GM12878 (cell line): Measurements from ENCODE around the gene SEMA3G. TPM values are rescaled to one million over a fixed set of nuclear protein-coding genes. Genes with fewer than 3 reads are reported as not detected.

ENCODE experiments used
- ATAC-seq: fragments of 200-7000 bp; cut with Tn5 transposase; 3 replicates; pipeline ENCODE4 v1.9.1; 2020; ENCODE audit warnings: mild to moderate bottlenecking, moderate library complexity
- BruUV-seq: library from RNA; stranded (reverse); fragments of 400-500 nt; replicated peaks from 2 replicates; lab custom pipeline; 2021; lab: Mats Ljungman, UMichigan
- CTCF ChIA-PET: fragments of 300-600 bp; sonication (Branson Sonifier 250); formaldehyde crosslinking; extraction: SDS; loops from one replicate; lab custom pipeline; 2021; ENCODE audit warnings: inconsistent platforms; lab: Yijun Ruan, JAX
- POLR2A ChIA-PET: fragments of 350-600 bp; formaldehyde crosslinking; extraction: SDS; loops from one replicate; lab custom pipeline; 2021; ENCODE audit warnings: inconsistent platforms; lab: Charles Lee
- RAD21 ChIA-PET: fragments of 300-600 bp; sonication (Branson Sonifier 250); formaldehyde crosslinking; loops from one replicate; lab custom pipeline; 2023; ENCODE audit warnings: antibody characterized with exemption; ENCODE audit not compliant: unreplicated experiment; lab: Charles Lee
- SMC1A ChIA-PET: fragments of 300-600 bp; sonication (Branson Sonifier 250); formaldehyde crosslinking; loops from one replicate; lab custom pipeline; 2023; ENCODE audit not compliant: unreplicated experiment, uncharacterized antibody; lab: Charles Lee
- DNase-seq: peaks from one replicate; pipeline ENCODE4 v3.0.0-alpha.2; 2011; ENCODE audit warnings: low read depth, low spot score
- FAIRE-seq: peaks from 3 replicates; lab custom pipeline; 2011; peaks lifted over from hg19 to GRCh38; lab: Jason Lieb, UNC
- H2AFZ ChIP-seq: 2 replicates; pipeline ENCODE4 v1.6.0; 2011; ENCODE audit warnings: low read depth, low read length, control low read depth; ENCODE audit not compliant: control insufficient read depth
- H3K27ac ChIP-seq: 2 replicates; pipeline ENCODE4 v1.5.1; 2011; ENCODE audit warnings: control low read depth; ENCODE audit not compliant: control insufficient read depth, insufficient read depth
- H3K27me3 ChIP-seq, 2 experiments: replicated peaks in 1 of 2; 2 replicates each; pipeline versions ENCODE4 v1.6.0 to v1.6.1; 2011; ENCODE audit warnings: low read length in 1 of 2; ENCODE audit not compliant: control insufficient read depth in 2 of 2, insufficient read depth in 2 of 2
- H3K36me3 ChIP-seq, 2 experiments: 2 replicates each; pipeline ENCODE4 v1.5.1; 2011; ENCODE audit warnings: low read length in 1 of 2; ENCODE audit not compliant: control insufficient read depth in 2 of 2, insufficient read depth in 2 of 2
- H3K4me1 ChIP-seq: 2 replicates; pipeline ENCODE4 v1.6.1; 2011; ENCODE audit warnings: mild to moderate bottlenecking, low read length, moderate library complexity, mixed read lengths; ENCODE audit not compliant: control insufficient read depth, insufficient read depth
- H3K4me2 ChIP-seq: 2 replicates; pipeline ENCODE4 v1.6.0; 2011; ENCODE audit warnings: control low read depth; ENCODE audit not compliant: control insufficient read depth, insufficient read depth
- H3K4me3 ChIP-seq: fragments of 200-600 bp; sonication (generic); 2 replicates; pipeline ENCODE4 v1.5.1; 2016
- H3K79me2 ChIP-seq: 2 replicates; pipeline ENCODE4 v1.6.0; 2011; ENCODE audit warnings: low read length; ENCODE audit not compliant: control insufficient read depth, insufficient read depth
- H3K9ac ChIP-seq: 2 replicates; pipeline ENCODE4 v1.8.0; 2011; ENCODE audit warnings: low read length, control low read depth, mixed read lengths; ENCODE audit not compliant: control insufficient read depth, insufficient read depth
- H3K9me3 ChIP-seq: replicated peaks from 3 replicates; pipeline ENCODE4 v1.5.1; 2011; ENCODE audit warnings: mild to moderate bottlenecking, low read length; ENCODE audit not compliant: control insufficient read depth, insufficient read depth
- H4K20me1 ChIP-seq: 2 replicates; pipeline ENCODE4 v1.6.0; 2011; ENCODE audit not compliant: control insufficient read depth, insufficient read depth
- BMI1 ChIP-seq: fragments of 450-650 bp; IDR thresholded peaks from 2 replicates; pipeline ENCODE4 v1.6.1; 2016; ENCODE audit warnings: mild to moderate bottlenecking, moderate library complexity, borderline replicate concordance
- CEBPB ChIP-seq, 2 experiments: fragments of 150-350 bp in 1 of 2; IDR thresholded peaks; 2 replicates each; pipeline ENCODE4 v1.6.1; 2012 to 2014; ENCODE audit warnings: low read depth in 2 of 2, low read length in 2 of 2, borderline replicate concordance in 1 of 2, inconsistent platforms in 1 of 2
- CHD4 ChIP-seq: fragments of 200-600 bp; sonication (generic); IDR thresholded peaks from 2 replicates; pipeline ENCODE4 v1.6.1; 2016; ENCODE audit warnings: mild to moderate bottlenecking
- E4F1 ChIP-seq: fragments of 450-650 bp; IDR thresholded peaks from 2 replicates; pipeline ENCODE4 v1.6.1; 2018; ENCODE audit warnings: borderline replicate concordance, mild to moderate bottlenecking; ENCODE audit not compliant: partially characterized antibody
- EED ChIP-seq: sonication (generic); IDR thresholded peaks from 2 replicates; pipeline ENCODE4 v1.6.1; 2016; ENCODE audit warnings: antibody characterized with exemption, low read depth
- FOXK2 ChIP-seq: fragments of 450-650 bp; IDR thresholded peaks from 2 replicates; pipeline ENCODE4 v1.6.1; 2017; ENCODE audit warnings: mild to moderate bottlenecking, moderate library complexity
- MEF2A ChIP-seq: IDR thresholded peaks from 2 replicates; pipeline ENCODE4 v1.6.1; 2011; ENCODE audit warnings: low read depth, mild to moderate bottlenecking, low read length, moderate library complexity; ENCODE audit not compliant: insufficient read depth
- MLLT1 ChIP-seq: fragments of 450-650 bp; IDR thresholded peaks from 2 replicates; pipeline ENCODE4 v1.6.1; 2016; ENCODE audit warnings: mild to moderate bottlenecking
- NFIC ChIP-seq: IDR thresholded peaks from 2 replicates; pipeline ENCODE4 v1.6.1; 2012; ENCODE audit warnings: low read depth, mild to moderate bottlenecking, inconsistent platforms, low read length, moderate library complexity
- NFYB ChIP-seq: IDR thresholded peaks from 2 replicates; pipeline ENCODE4 v1.6.1; 2011; ENCODE audit warnings: low read depth, mild to moderate bottlenecking, low read length, improper control_type of control experiment, moderate library complexity; ENCODE audit not compliant: insufficient read depth
- NR2F1 ChIP-seq: fragments of 450-650 bp; conservative IDR thresholded peaks from 2 replicates; pipeline ENCODE4 v1.6.1; 2017; ENCODE audit warnings: mild to moderate bottlenecking
- POLR2AphosphoS2 ChIP-seq: IDR thresholded peaks from 2 replicates; pipeline ENCODE4 v1.6.1; 2011; ENCODE audit warnings: low read depth, mild to moderate bottlenecking, low read length, improper control_type of control experiment, moderate library complexity
- STAT1 ChIP-seq: fragments of 450-650 bp; conservative IDR thresholded peaks from 2 replicates; pipeline ENCODE4 v1.6.1; 2014; ENCODE audit warnings: antibody characterized with exemption, mild to moderate bottlenecking
- STAT3 ChIP-seq: IDR thresholded peaks from 2 replicates; pipeline ENCODE4 v1.6.1; 2011; ENCODE audit warnings: low read depth, low read length, improper control_type of control experiment
- YBX1 ChIP-seq: fragments of 450-650 bp; IDR thresholded peaks from 2 replicates; pipeline ENCODE4 v1.6.1; 2016; ENCODE audit warnings: antibody characterized with exemption
- ZBED1 ChIP-seq: IDR thresholded peaks from 2 replicates; pipeline ENCODE4 v1.6.1; 2016; ENCODE audit warnings: borderline replicate concordance
- ZSCAN29 ChIP-seq: fragments of 450-650 bp; IDR thresholded peaks from 2 replicates; pipeline ENCODE4 v1.6.1; 2017; ENCODE audit warnings: mild to moderate bottlenecking, moderate library complexity
- ZZZ3 ChIP-seq: IDR thresholded peaks from 2 replicates; pipeline ENCODE4 v1.6.1; 2011; ENCODE audit warnings: low read depth; ENCODE audit not compliant: control insufficient read depth, insufficient read length
- WGBS: methylation state at CpG from one replicate; pipeline ENCODE4 v1.1.6; 2016; ENCODE audit warnings: low lambda C conversion rate; ENCODE audit not compliant: insufficient replicate concordance, insufficient coverage; ENCODE audit errors: missing lambda C conversion rate; 5-methylcytosine and 5-hydroxymethylcytosine counted together
- in situ Hi-C: fragments of 300-500 bp; cut with MboI; formaldehyde crosslinking; loops from 9 replicates; pipeline ENCODE4 v1.14.3; 2018; ENCODE audit warnings: mixed read lengths
- intact Hi-C: fragments of 100-400 bp; cut with micrococcal nuclease; formaldehyde crosslinking; loops from one replicate; pipeline ENCODE4 v1.14.2; 2022; ENCODE audit not compliant: unreplicated experiment
- polyA plus RNA-seq, 11 experiments: library from polyadenylated mRNA; depleted of rRNA in 4 of 11; unstranded in 6 of 11; stranded (reverse) in 5 of 11; fragments of >200 nt; fragmentation: Nextera tagmentation in 4 of 11; fragmentation: Illumina TruSeq in 1 of 11; extraction: Ambion mirVana in 4 of 11; extraction: Trizol in 1 of 11; gene quantifications; 1 replicate in 1 of 11; 2 replicates in 10 of 11; pipeline versions ENCODE4 v1.2.1 to v1.2.3, GENCODE V29; 2011 to 2016; ENCODE audit warnings: inconsistent platforms in 2 of 11, missing spikeins in 2 of 11, low read depth in 1 of 11
- total RNA-seq, 4 experiments: library from RNA; depleted of rRNA in 3 of 4; stranded (reverse); fragments of >200 nt in 3 of 4; fragmentation: Illumina TruSeq in 1 of 4; extraction: Trizol in 1 of 4; gene quantifications; 2 replicates each; pipeline versions ENCODE4 v1.2.1 to v1.2.3, GENCODE V29; 2013 to 2021
- TF ChIP-seq, protein P1 (sequence below): IDR thresholded peaks from 2 replicates; pipeline ENCODE4 v1.6.1; 2012; ENCODE audit warnings: low read length, inconsistent platforms

Gene SEMA3G
- total and polyA plus RNA-seq, 10 of the 15 experiments (the other 5 are each of a cell fraction or from before 2014, with no cell fraction given), result 0.03 to 0.04 TPM; not detected in 8

- Histone ChIP-seq H3K27me3 (no peaks in the 10 kb centered on the region), H3K4me1 (peaks cover 36% of the 10 kb centered on the region), H3K9ac (no peak overlapping the region), H3K4me2 (peak overlapping the region; percentile 98), H2AFZ (no peak overlapping the region), H3K27ac (0 out of 2 replicates have a peak overlapping the region, but pooled peaks have one; percentile 20), H4K20me1 (no peaks in the 10 kb centered on the region), H3K9me3 (no peaks in the 10 kb centered on the region), H3K36me3 (peaks cover 0 to 17% of the 10 kb centered on the region in 2 experiments), H3K4me3 (no peak overlapping the region), H3K79me2 (peaks cover 26% of the 10 kb centered on the region)
- intact Hi-C loops (loop anchor here (5.0 to 10.0 kb wide), 2 partner anchors 79 to 227 kb away; partner anchors contain the start of genes GNL3, PBRM1 and UQCC5), in situ Hi-C loops (no loop called here)
- TF ChIP-seq ZZZ3 (no peak), EED (no peak), CHD4 (no peak), STAT1 (no peak), STAT3 (no peak), POLR2AphosphoS2 (no peak), NFYB (no peak), E4F1 (no peak), CEBPB (IDR thresholded peaks at IDR 0.05; ENCODE audit: borderline replicate concordance in 1 of 2, low read depth in 2 of 2, low read length in 2 of 2) (no peak), NFIC (no peak), MEF2A (no peak), BMI1 (no peak), MLLT1 (no peak), FOXK2 (no peak), YBX1 (no peak), ZSCAN29 (no peak), NR2F1 (no peak), ZBED1 (no peak)
- TF ChIP-seq, protein P1, sequence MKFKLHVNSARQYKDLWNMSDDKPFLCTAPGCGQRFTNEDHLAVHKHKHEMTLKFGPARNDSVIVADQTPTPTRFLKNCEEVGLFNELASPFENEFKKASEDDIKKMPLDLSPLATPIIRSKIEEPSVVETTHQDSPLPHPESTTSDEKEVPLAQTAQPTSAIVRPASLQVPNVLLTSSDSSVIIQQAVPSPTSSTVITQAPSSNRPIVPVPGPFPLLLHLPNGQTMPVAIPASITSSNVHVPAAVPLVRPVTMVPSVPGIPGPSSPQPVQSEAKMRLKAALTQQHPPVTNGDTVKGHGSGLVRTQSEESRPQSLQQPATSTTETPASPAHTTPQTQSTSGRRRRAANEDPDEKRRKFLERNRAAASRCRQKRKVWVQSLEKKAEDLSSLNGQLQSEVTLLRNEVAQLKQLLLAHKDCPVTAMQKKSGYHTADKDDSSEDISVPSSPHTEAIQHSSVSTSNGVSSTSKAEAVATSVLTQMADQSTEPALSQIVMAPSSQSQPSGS, result no peak
- FAIRE-seq (no peak), DNase-seq (no peak), ATAC-seq (no peak)
- no TSS peak for BruUV-seq
- ChIA-PET CTCF (interaction anchor here (1.0 to 5.1 kb wide), 7 partner anchors 11 to 119 kb away, joined by 3 to 34 read pairs (median 5); partner anchors contain the start of gene SEMA3G), POLR2A (interaction anchor here (0.9 to 1.7 kb wide), 4 partner anchors 10 to 46 kb away, joined by 3 to 7 read pairs (median 4); no protein-coding TSS in a partner anchor), SMC1A (interaction anchor here (0.7 to 2.0 kb wide), 5 partner anchors 10 to 275 kb away, joined by 3 to 6 read pairs (median 3); partner anchors contain the start of gene SEMA3G), RAD21 (interaction anchor here (0.7 to 1.4 kb wide), 5 partner anchors 8 to 169 kb away, joined by 3 read pairs; no protein-coding TSS in a partner anchor)
- WGBS, result 81% methylated on average over 6 of the region's 6 CpGs
These were observed 13.3 kb upstream of the SEMA3G start for GRCh38 chr3:52458031-52458760.
